ENCODE data around the gene PRKAR1B.

Gene PRKAR1B

DNA sequence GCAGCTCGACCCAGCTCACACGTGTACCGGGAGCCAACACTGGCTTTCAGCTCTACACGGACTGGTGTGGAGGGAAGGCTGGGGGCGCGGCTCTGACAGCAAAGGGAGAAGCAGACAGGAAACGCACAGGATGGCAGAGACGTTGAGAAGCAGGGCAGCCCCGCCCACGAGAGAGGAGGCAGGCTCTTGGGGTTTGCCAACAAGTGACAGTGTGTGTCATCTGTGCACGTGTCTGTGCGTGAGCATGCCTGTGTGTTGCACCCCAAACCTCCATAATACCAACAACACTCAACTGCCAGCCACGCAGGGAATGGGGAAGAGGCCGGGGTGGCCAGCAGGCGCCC, 143.0 kb downstream of the PRKAR1B start:
- DNase-seq = no peak

DNA sequence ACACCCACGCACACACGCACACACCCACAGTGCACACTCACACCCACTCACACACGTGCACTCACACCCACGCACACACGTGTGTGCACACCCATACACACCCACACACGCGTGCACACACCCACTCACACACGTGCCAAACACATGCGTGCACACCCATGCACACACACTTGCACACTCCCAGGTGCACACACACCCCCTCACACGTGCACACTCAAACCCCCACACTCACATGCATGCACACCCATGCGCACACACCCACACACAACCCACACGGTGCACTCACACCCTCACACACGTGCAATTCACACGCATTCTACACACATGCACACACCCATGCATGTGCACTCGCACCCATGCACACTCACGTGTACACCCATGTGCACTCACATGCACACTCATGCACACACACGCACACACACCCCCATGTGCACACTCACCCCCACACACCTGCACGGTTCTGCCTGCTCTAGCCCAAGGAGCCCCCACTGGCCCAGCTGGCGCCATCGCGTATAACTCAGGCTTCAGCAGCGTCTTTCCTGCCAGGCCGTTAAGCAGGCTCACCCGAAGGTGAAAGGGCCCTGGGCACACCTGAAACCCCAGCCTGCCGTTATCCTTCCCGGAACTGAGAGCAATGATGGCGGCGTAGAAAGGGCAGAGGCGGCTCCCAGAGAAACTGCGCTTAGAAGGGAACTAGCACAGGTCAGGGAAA, 143.5 kb downstream of the PRKAR1B start:
- DNase-seq = no peak

DNA sequence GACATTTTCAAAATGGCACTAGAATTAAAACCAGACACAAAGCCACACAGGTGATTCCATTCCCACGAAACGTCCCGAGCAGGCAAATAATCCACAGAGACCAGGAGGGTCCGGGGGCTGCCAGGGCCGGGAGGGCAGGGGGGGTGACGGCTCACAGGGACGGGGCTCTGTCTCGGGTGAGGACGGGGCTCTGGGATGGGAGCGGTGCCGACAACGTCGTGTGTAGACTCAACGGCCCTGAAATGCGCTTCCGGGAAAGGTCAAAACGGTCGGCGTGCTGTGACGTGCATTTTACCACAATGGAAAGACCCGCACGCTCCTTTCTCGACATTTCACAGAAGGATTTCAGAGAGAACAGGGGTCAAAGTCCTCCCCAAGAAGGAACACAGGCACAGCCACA, 144.2 kb downstream of the PRKAR1B start:
- no peak for DNase-seq

DNA sequence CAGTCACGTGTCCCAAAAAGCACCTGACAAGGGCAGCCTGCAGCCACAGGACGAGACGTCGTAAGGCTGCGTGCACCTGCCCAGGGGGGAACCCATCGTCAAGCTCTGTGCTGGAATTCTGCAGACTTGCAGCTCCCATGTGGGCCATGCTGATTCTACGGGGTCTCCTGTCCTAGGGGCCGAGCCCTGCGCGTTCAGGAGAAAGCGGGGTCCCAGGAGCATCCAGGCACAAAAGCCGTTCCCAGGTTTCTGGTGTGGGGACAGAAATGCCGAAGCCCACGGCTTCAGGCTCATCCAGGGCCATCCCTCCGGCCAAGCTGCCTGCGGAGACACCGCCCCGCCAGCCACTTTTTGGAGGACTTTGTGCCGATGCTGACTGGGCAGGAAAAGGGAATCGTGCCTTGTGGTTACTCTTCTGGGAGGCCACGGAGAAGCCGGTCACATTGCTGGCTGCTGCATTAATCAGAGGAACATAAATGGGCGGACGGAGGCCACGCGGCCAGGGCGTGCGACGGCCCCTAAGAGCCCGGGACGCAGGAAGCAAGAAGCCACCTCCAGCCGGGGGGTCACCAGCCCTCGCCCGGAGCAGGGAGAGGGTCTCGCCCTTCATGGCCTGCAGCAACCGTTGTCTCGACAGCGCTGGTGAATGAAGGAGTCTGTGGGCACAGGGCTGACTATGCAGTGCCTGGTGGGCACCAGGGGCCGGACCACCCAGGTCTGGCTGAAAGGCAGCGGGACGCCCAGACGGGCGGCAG, 144.8 kb downstream of the PRKAR1B start:
- DNase-seq = no peak

DNA sequence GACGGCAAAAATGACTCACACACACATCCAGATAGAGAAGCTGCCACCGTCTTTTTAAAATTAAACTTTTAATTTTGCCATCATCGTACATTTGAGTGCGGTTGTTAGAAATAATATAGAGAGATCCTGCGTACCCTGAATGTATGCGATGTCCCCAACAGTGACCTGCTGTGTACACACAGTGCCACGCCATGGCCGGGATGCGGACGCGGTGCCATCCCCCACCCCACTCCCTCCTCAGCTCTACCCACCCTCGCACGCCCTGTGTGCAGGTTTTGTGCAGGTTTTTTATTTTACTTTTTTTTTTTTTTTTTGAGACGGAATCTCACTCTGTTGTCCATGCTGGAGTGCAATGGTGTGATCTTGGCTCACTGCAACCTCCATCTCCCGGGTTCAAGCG, 148.7 kb downstream of the PRKAR1B start:
- DNase-seq = no peak

DNA sequence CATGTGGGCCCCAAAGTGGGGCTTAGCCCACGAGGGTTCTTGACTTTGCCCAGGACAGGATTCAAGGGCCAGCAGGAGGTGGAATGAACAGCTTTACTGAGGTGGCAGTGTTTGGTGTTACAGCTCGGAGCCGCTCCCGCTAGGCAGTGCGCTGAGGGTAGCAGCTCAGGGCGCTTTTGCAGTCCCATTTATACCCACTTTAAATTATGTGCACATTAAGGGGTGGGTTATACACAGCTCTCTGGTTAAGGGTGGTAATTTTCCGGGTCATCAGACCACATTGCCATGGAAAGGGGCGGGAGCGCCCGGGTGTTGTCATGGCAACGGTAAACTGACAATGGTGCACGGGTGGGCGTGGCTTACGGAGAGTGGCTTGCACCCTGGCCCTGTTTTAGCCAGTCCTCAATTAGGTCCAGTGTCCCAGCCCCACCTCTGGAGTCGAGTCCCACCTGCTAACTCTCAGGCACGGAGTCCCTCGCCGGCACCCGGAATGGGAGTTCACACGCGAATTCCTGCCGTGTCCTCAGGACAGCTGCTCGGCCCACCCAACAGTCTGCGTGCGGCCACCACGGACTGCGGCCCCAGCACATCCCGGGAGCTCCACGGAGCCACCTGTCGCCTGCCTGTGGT, 149.2 kb downstream of the PRKAR1B start:
- peak in 2 of 3 experiments; percentile 19 to 27 for DNase-seq

DNA sequence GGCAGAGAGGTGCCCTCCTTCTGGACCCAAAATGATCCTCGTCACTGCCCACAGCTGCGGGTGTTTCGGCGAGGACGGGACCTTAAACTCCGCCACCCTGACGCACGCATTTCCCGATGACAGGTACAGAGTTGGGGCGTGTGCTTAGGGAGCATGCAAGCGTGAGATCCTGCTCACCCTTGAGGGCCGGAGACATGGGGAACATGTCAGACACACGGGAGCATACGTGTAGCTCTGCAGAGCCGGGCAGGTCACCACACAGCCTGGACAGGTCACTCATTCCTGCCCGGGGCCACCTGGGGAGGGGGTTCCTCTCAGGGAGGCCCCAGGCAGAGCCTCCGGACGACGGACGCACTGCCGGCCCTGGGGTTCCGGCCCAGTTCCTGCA, 149.8 kb downstream of the PRKAR1B start:
- DNase-seq = no peak

DNA sequence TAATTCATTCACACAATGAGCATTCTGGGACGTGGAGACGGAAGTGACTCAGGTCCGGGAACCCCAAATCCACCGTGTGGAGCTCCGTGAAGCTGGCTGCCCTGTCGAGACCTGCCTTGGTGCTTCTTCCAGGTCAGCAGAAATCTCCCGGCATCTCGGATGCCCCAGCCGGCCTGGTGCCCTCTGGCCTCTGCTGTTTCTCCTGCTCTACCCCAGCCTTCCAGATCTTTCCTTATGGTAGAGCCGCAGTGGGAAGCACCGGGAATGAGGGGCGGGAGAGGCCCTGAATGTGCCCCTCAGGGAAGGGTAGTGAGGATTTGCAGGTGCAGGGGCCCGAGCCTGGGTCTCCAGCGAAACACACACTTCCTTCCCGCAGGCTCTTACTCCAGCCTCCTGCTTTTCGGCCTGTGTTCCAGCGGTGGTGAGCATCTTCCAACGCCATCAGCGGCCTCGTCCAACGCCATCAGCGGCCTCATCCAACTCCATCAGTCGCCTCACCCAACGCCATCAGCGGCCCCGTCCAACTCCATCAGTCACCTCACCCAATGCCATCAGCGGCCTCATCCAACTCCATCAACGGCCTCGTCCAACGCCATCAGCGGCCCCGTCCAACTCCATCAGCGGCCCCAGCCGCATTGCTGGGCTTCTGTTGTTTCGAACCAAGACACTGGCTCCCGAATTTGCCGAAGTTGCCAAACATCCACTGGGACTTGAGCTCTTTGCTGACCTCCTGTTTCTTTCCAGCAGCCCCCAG, 150.4 kb downstream of the PRKAR1B start:
- no peak for DNase-seq

DNA sequence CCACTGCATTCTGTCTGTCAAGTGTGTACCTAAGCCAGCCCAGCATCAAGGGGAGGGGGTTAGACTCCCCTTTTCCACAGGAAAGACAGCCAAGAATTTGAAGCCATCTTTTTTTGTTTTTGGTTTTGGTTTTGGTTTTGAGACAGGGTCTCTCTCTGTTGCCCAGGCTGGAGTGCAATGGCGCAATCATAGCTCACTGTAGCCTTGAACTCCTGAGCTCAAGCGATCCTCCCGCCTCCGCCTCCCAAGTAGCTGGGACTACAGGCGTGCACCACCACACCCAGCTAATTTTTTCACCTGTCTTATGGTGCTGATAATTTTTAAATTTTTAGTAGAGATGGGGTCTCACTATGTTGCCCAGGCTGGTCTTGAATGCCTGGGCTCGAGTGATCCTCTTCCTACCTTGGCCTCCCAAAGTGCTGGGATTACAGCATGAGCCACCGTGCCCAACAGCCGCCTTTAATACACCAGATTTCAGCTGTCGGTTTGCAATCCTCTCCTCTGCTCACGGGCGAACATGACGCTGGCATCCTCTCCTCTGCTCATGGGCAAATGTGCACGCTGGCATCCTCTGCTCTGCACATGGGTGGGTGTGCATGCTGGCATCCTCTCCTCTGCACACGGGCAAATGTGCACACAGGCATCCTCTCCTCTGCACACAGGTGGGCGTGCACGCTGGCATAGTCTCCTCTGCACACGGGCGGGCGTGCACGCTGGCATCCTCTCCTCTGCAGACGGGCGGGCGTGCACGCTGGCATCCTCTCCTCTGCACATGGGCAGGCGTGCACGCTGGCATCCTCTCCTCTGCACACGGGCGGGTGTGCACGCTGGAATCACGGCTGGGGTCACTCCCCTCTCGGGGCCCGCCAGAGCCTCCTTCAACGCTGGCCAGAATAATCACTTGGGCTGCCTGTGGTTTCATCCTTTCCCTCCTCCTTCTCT, 151.4 kb downstream of the PRKAR1B start:
- no peak for DNase-seq

DNA sequence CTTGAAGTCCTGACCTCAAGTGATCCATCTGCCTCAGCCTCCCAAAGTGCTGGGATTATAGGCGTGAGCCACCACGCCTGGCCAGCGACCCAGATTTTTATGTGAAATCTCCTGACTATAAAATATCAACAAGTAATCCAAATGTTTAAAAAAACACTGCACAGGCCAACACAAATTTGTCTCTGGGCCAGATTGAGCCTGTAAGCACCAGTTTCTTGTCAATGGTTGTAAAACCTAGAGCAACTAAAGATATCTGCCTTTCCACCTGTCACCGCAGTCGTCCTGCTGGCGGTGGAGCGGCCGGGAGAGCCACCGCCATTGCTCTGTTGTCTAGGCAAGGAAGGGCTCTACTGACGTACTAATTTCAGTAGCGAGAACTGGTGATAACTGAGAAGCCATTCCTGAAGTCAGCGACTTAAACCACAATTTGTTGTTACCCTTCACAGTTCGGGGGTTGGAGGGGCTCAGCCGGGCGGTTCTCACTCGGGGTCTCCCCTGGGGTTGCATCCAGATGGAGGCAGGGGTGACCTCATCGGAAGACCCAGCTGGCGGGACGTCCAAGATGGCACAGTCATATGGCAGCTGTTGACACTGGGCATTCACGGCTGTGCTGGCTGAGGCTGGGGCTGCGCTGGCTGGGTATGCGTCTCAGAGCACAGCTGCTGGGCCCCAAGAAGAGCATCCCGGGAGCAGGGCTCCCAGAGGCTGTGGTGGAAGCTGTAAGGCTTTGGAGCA, 152.3 kb downstream of the PRKAR1B start:
- no peak for DNase-seq

DNA sequence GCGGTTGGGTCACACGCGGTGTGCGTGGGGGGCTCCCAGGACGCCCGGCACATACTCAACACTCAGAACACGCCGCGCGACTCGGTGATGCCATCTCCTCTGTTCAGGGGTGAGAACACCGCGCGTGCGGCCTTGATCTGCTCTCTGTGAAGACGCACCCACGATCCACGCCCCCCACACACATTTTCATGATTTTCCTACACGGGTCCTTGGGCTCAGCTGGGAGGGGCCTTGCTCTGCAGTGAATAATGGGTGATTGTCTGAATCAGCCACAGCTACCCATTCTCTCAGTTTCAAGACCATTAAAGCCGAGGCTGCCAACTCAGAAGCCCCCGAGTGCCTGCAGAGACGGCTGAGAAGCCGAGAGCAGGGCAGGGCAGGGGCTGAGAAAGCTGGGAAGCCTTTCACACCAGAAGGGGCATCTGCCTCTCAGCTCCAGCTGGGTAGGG, 153.1 kb downstream of the PRKAR1B start:
- DNase-seq = no peak

DNA sequence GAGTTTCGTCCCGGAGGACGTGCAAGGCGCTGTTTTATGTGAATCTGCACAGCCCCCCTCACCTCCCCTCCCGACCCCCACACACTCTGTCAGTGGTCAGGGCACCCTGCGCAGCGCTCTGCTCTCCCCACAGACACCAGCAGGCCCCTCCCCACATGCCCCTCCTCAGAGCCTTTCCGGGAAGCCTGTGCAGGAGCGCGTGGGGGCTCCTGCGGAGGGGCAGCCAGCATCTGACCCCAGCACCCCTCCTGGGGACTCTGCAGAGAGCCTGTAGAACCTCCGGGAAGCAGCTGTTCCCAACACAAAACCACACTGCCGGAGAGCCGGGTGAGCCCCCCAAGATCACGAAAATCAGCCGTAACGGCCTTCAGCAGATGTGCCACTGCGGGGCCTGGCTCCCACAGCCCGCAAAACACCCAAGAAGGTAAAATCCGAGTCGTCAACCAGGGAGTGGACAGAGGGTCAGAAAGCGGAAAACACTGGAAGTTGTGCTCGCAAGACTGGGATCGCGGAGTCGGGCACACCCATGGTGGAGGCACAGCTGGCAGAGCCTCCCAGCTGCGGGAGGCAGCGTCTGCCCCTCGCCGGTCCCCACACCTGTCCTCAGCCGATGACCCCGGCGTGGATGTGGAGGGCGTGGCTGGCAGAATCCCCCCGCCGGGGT, 153.7 kb downstream of the PRKAR1B start:
- no peak for DNase-seq

DNA sequence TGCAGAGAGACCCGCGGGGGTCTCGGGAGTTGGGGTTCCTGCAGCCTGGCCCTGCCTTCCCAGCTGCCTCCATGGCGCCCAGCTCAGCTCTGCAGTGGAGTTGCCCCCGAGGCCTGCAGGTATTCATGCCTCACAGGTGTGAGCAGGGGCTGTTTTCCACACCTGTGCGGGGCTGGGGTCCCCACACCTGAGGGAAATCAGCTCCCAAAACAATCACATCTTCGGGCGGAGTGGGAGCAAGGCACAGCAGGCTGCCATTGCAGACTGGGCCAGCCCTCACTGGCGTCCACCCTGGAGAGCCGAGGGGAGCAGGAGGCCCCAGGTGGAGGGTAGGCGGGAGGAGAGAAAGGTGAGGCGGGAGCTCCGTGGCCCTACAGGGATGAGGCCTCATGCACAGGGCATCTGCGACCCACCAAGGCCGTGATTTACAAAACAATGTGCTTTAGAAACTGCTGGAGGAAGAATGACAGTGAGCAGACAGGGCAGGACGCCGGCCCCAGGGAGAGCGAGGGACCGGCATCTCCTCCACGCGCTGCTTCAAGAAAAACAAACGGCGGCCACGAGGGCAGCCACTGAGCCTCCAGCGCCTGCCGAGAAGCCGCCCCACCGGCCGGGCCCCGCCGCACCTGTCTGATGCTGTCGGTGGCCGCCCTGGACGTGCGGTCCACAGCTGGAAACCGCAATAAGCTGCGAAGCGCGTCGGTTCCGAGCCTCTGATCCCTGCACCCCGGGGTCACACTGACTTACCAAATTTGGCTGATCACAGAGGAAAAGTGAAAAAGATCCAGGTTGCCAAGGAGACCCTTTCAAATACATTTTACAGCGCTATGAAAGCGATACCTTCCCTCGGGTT, 154.4 kb downstream of the PRKAR1B start:
- no peak for DNase-seq

DNA sequence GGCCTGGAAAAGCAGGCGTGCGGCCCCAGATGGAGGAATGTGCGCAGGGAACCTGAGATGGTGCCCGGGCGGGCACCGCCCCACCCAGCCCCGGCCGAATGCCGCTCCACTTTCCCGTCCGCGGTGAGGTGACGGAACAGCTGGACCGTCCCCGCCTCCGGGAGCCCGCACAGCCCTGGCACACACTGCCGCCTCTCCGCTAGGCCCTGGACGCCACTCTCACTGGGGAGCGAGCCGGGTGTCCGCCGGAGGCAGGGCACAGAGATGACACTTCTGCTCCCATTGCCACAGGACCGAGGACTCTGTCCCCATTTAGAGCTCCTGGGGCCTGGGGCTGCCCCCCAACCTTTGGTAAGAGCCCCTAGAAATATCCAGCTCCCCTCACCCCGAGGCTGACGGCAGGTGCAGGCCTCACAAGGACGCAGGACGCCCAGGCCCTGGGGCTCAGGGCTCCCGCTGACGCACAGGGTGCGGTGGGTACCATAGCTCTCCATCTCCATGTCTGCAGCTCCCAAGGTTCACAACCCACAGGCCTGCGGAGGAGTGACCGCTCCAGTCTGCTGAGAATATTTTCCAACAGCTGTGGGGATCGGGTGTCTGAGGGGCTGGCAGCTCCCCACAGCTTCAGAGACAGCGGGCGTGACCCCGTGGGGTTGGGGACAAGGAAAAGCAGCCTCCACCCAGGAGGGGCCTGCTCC, 155.2 kb downstream of the PRKAR1B start:
- no peak for DNase-seq

DNA sequence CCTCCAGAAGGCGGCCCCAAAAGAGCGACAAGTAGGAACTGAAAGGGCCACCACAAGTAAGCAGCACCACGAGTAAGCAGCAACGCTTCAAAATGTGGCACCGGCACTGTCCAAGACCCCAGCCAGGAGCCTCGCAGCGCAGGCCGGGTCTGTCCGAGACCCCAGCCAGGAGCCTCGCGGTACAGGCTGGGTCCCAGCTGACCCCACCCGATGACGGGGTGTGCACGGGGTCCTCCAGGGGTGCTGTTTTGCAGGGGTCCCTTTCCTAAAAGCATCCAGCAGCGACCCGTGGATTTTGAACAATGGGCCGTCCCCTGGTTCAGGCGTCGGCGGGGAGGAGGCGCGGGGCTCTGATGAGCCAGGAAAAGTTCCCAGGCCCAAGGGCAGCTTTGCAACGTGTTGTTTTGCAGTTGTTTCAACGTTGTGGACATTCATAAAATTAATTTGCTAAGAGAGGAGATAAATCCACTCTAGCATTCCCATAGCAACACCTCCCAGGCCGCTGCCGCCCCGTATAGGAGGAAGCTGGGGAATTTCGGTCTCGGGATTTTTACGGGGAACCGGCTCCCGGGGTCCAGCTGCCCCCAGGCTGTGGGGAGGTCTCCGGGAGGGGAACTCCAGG, 155.9 kb downstream of the PRKAR1B start:
- no peak for DNase-seq

DNA sequence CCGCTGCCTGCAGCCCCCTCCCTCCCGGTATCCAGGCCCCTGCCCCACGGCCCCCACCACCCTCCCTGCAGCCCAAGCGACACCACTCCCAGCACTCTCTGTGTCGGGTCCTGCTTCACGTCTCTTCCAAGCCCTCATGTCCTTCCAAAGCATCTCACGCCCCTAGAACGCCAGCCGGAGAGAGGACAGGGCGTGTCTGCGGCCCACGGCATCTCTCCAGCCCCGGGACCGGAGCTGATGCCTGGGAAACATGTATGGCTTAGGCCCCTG, 156.3 kb downstream of the PRKAR1B start:
- DNase-seq = no peak

DNA sequence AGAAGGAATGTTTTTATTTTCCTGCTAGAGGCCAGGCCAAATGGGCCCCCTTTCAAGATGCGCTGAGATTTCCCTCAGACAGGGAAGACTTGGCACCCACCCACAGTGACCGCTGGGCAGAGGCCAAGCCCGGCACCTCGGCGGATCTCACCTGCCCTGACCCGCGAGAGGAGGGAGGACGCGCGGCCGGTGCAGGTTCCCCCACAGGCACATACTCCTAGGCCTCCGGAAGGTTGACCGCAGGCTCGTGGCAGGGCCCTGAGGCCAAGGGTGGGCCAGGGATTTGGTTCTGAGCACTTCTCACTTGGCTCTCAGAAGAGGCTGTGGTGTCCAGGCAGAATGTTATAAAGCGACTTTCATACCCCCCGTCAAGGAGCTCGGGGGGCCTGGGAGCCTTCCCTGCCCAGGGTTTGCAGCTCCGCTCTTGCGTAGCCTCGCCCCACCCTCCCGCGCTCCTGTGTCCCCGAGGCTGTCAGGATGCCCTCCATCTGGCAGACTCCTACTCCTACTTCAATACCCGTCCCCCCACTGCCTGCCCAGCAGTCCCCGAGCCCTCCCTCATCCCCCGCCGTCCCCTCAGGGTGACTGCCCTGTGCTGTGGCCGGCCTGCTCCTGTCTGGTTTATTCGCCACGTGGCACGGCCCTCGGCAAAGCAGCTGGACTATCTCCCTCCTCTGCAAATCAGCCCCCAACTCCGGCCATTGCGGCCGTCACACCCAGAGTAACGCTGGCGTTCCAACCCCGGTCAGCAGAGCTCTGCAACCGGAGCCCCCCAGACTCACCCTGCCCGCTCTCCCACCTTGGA, 156.9 kb downstream of the PRKAR1B start:
- no peak for DNase-seq

Measured in NCI-H1417 (cell line).